Activated effector memory CD4-positive, alpha-beta T cell treated with Interleukin-2 at 50 U/mL for 16 hours (primary cell): ENCODE results near the gene CFAP100.

Experiments used
- DNase-seq: peaks from one replicate; pipeline ENCODE4 v3.0.0-alpha.2; 2020

CFAP100 gene

GRCh38 chr3:126484662-126485061 lies 90.0 kb downstream of the CFAP100 start:
- DNase-seq, result no peak

GRCh38 chr3:126485176-126485897 lies 90.6 kb downstream of the CFAP100 start:
- DNase-seq, result no peak

GRCh38 chr3:126485956-126486355 lies 91.2 kb downstream of the CFAP100 start:
- DNase-seq, result no peak
